T-helper 17 cell (primary cell): ENCODE data around the gene TSN. TPM values are rescaled to one million over a fixed set of nuclear protein-coding genes. Genes with fewer than 3 reads are reported as not detected.
"Not testable (repeated sequence)": the region's sequence is repeated elsewhere in the genome, so short reads cannot be mapped to it uniquely, and the experiment has no call there.

ENCODE experiments used
- ATAC-seq: fragments of 150-1000 bp; cut with Tn5 transposase; 2 replicates; pipeline ENCODE4 v1.10.0; 2021; ENCODE audit warnings: mild to moderate bottlenecking, moderate library complexity
- DNase-seq, 3 donors: peaks; one replicate each; pipeline versions ENCODE4 v3.0.0 to v3.0.0-alpha.2; 2020 to 2021
- H3K9me3 ChIP-seq: one replicate; pipeline ENCODE4 v1.7.0; 2013; ENCODE audit warnings: low read length, mild to moderate bottlenecking; ENCODE audit not compliant: control insufficient read depth, poor library complexity, severe bottlenecking
- H3K27ac Mint-ChIP-seq: one replicate; pipeline ENCODE4 v1.8.0; 2022; ENCODE audit warnings: mild to moderate bottlenecking, moderate library complexity, mixed read lengths
- H3K27me3 Mint-ChIP-seq: one replicate; pipeline ENCODE4 v1.8.0; 2022; ENCODE audit warnings: mixed read lengths
- H3K36me3 Mint-ChIP-seq: one replicate; pipeline ENCODE4 v1.8.0; 2022; ENCODE audit warnings: low read depth, mixed read lengths
- H3K4me1 Mint-ChIP-seq: one replicate; pipeline ENCODE4 v1.8.0; 2022; ENCODE audit warnings: mild to moderate bottlenecking, mixed read lengths
- H3K4me3 Mint-ChIP-seq: one replicate; pipeline ENCODE4 v1.8.0; 2022; ENCODE audit warnings: mild to moderate bottlenecking, moderate library complexity, mixed read lengths
- total RNA-seq, 4 donors: library from RNA in 2 of 4; stranded (reverse) in 2 of 4; gene quantifications; one replicate each; pipeline ENCODE4 v1.2.3 and lab custom pipeline; 2022 to 2026

The TSN gene
- total RNA-seq, 2 donors from 2014 or later = 37.0 to 55.9 TPM

- ATAC-seq = not testable (repeated sequence)
Measured at GRCh38 chr2:121813083-121813482, 57.6 kb downstream of the TSN start.

GRCh38 chr2:121815216-121815615 is 59.8 kb downstream of the TSN start:
- Mint-ChIP-seq H3K36me3 (peaks cover 4% of the 10 kb centered on the region), H3K27me3 (peaks cover 26% of the 10 kb centered on the region), H3K4me3 (no peak overlapping the region), H3K4me1 (peaks cover 5% of the 10 kb centered on the region), H3K27ac (no peak overlapping the region)
- H3K9me3 ChIP-seq = no peaks in the 10 kb centered on the region
- no peak for ATAC-seq
- DNase-seq = no peak

More at GRCh38 chr2:121813083-121813482, 57.6 kb downstream of the TSN start:
- not testable (repeated sequence) for H3K36me3 Mint-ChIP-seq, H3K27ac Mint-ChIP-seq, H3K9me3 ChIP-seq, H3K4me1 Mint-ChIP-seq, DNase-seq, H3K4me3 Mint-ChIP-seq
- H3K27me3 Mint-ChIP-seq = peaks cover 14% of the 10 kb centered on the region

- ATAC-seq = no peak
- Mint-ChIP-seq H3K4me1 (peaks cover 5% of the 10 kb centered on the region), H3K36me3 (peaks cover 4% of the 10 kb centered on the region), H3K27ac (no peak overlapping the region), H3K4me3 (no peak overlapping the region), H3K27me3 (peaks cover 25% of the 10 kb centered on the region)
- no peak for DNase-seq
- no peaks in the 10 kb centered on the region for H3K9me3 ChIP-seq
Measured at GRCh38 chr2:121816797-121817196, 61.3 kb downstream of the TSN start.

GRCh38 chr2:121817304-121817703 is 61.9 kb downstream of the TSN start:
- not testable (repeated sequence) for DNase-seq, H3K4me1 Mint-ChIP-seq, H3K4me3 Mint-ChIP-seq, ATAC-seq, H3K27ac Mint-ChIP-seq, H3K36me3 Mint-ChIP-seq, H3K9me3 ChIP-seq
- H3K27me3 Mint-ChIP-seq = peaks cover 25% of the 10 kb centered on the region

Other genes with a start within 250 kb of the TSN start
- not detected for gene RNU4ATAC, start 224.8 kb upstream of the TSN start, total RNA-seq
- 10 to 100 TPM; 63.4 to 69.5 TPM for gene CLASP1, start 106.2 kb upstream of the TSN start, total RNA-seq
- 10 to 100 TPM; 30.2 to 31.9 TPM for gene NIFK, start 18.8 kb upstream of the TSN start, total RNA-seq